Measurements from ENCODE around the gene EBPL.

DNA sequence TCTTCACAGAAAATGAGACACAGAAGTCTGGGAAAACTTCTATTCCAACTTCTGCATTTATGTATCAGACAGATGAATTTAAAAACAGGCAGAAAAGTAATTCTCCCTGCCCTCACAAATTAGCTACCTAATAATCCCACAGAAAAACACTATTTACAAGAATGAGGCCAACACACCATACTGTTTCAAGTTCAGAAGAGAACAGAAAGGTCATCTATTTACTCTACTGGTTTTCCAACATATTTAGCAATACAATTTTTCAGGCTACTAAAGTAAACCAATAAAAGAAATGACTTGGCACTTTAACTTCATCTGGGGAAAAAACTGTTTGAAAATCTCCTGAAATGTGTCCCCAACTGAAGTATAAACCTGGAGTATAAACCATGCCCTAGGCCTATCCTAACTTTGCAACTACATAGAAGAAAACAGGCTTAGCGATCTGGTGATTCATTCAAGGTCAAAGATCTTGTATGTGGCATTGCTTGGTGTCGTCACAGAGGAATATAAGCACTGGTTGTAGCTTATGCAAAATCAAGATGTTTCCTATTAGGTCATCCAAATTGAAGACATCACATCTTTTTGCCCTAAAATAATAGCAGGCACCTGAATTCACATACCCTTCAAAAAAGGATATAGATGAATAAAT, 20.1 kb upstream of the EBPL start:
- TF ChIP-seq, protein P1, sequence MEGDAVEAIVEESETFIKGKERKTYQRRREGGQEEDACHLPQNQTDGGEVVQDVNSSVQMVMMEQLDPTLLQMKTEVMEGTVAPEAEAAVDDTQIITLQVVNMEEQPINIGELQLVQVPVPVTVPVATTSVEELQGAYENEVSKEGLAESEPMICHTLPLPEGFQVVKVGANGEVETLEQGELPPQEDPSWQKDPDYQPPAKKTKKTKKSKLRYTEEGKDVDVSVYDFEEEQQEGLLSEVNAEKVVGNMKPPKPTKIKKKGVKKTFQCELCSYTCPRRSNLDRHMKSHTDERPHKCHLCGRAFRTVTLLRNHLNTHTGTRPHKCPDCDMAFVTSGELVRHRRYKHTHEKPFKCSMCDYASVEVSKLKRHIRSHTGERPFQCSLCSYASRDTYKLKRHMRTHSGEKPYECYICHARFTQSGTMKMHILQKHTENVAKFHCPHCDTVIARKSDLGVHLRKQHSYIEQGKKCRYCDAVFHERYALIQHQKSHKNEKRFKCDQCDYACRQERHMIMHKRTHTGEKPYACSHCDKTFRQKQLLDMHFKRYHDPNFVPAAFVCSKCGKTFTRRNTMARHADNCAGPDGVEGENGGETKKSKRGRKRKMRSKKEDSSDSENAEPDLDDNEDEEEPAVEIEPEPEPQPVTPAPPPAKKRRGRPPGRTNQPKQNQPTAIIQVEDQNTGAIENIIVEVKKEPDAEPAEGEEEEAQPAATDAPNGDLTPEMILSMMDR (IDR thresholded peaks at IDR 0.05), result no peak
- TF ChIP-seq POLR2AphosphoS5 (IDR thresholded peaks at IDR 0.05), result no peak
